Liver (tissue), 9 donors: ENCODE measurements around the gene ZNF536. TPM values are rescaled to one million over a fixed set of nuclear protein-coding genes. Genes with fewer than 3 reads are reported as not detected.

Experiments
- DNase-seq: peaks from one replicate; pipeline ENCODE4 v3.0.0-alpha.2; 2017; ENCODE audit warnings: low spot score
- H3K27ac ChIP-seq, 2 donors: one replicate each; pipeline ENCODE4 v1.7.0; 2013; ENCODE audit warnings: inconsistent platforms in 2 of 2, low read length in 2 of 2, control low read depth in 1 of 2, low read depth in 1 of 2, mild to moderate bottlenecking in 1 of 2
- H3K27me3 ChIP-seq, 4 donors: one replicate each; pipeline versions ENCODE4 v1.6.1 to v1.7.0; 2013; ENCODE audit warnings: low read length in 3 of 4, inconsistent platforms in 1 of 4, mild to moderate bottlenecking in 1 of 4, moderate library complexity in 1 of 4; ENCODE audit not compliant: control insufficient read depth in 4 of 4, insufficient read depth in 4 of 4
- H3K36me3 ChIP-seq, 4 donors: one replicate each; pipeline versions ENCODE4 v1.6.1 to v1.7.0; 2013; ENCODE audit warnings: low read length in 3 of 4, mild to moderate bottlenecking in 3 of 4, low read depth in 1 of 4, moderate library complexity in 1 of 4; ENCODE audit not compliant: control insufficient read depth in 4 of 4, insufficient read depth in 3 of 4
- H3K4me1 ChIP-seq, 4 donors: one replicate each; pipeline versions ENCODE4 v1.6.1 to v1.7.0; 2013; ENCODE audit warnings: low read length in 3 of 4, mild to moderate bottlenecking in 3 of 4, moderate library complexity in 1 of 4; ENCODE audit not compliant: control insufficient read depth in 4 of 4, insufficient read depth in 4 of 4
- H3K4me3 ChIP-seq, 3 donors: one replicate each; pipeline versions ENCODE4 v1.6.1 to v1.7.0; 2013; ENCODE audit warnings: low read length in 3 of 3, control low read depth in 1 of 3, low read depth in 1 of 3, mild to moderate bottlenecking in 1 of 3
- H3K9ac ChIP-seq, 2 donors: one replicate each; pipeline ENCODE4 v1.7.0; 2013; ENCODE audit warnings: low read length in 2 of 2, mild to moderate bottlenecking in 2 of 2, moderate library complexity in 2 of 2, control low read depth in 1 of 2, low read depth in 1 of 2
- H3K9me3 ChIP-seq, 4 donors: one replicate each; pipeline versions ENCODE4 v1.6.1 to v1.7.0; 2013; ENCODE audit warnings: low read length in 3 of 4; ENCODE audit not compliant: control insufficient read depth in 4 of 4
- ATF3 ChIP-seq: IDR thresholded peaks from 2 replicates; pipeline ENCODE4 v1.6.1; 2016; ENCODE audit warnings: antibody characterized with exemption
- EGR1 ChIP-seq, 2 donors: IDR thresholded peaks; 2 replicates each; pipeline ENCODE4 v1.6.1; 2016 to 2018; ENCODE audit warnings: antibody characterized with exemption in 2 of 2, low read depth in 2 of 2
- FOXA1 ChIP-seq: IDR thresholded peaks from 2 replicates; pipeline ENCODE4 v1.6.1; 2016; ENCODE audit warnings: antibody characterized with exemption
- FOXA2 ChIP-seq: IDR thresholded peaks from 2 replicates; pipeline ENCODE4 v1.6.1; 2016; ENCODE audit warnings: antibody characterized with exemption
- GABPA ChIP-seq, 2 donors: IDR thresholded peaks in 1 of 2; conservative IDR thresholded peaks in 1 of 2; 2 replicates each; pipeline ENCODE4 v1.6.1; 2016; ENCODE audit warnings: antibody characterized with exemption in 2 of 2, mild to moderate bottlenecking in 1 of 2, moderate library complexity in 1 of 2
- HNF4A ChIP-seq, 2 donors: conservative IDR thresholded peaks; 2 replicates each; pipeline ENCODE4 v1.6.1; 2016; ENCODE audit warnings: antibody characterized with exemption in 2 of 2, mild to moderate bottlenecking in 2 of 2
- HNF4G ChIP-seq: IDR thresholded peaks from 2 replicates; pipeline ENCODE4 v1.6.1; 2016; ENCODE audit warnings: antibody characterized with exemption
- JUND ChIP-seq, 2 donors: IDR thresholded peaks; 2 replicates each; pipeline ENCODE4 v1.6.1; 2016; ENCODE audit warnings: antibody characterized with exemption in 2 of 2
- RAD21 ChIP-seq, 2 donors: IDR thresholded peaks; 2 replicates each; pipeline ENCODE4 v1.6.1; 2016; ENCODE audit warnings: antibody characterized with exemption in 2 of 2, mild to moderate bottlenecking in 2 of 2
- RXRA ChIP-seq, 2 donors: IDR thresholded peaks; 2 replicates each; pipeline ENCODE4 v1.6.1; 2017 to 2018; ENCODE audit warnings: antibody characterized with exemption in 2 of 2, mild to moderate bottlenecking in 1 of 2
- SP1 ChIP-seq: IDR thresholded peaks from 2 replicates; pipeline ENCODE4 v1.6.1; 2018; ENCODE audit warnings: antibody characterized with exemption, mild to moderate bottlenecking
- TAF1 ChIP-seq: conservative IDR thresholded peaks from 2 replicates; pipeline ENCODE4 v1.6.1; 2016; ENCODE audit warnings: antibody characterized with exemption, mild to moderate bottlenecking
- YY1 ChIP-seq: IDR thresholded peaks from 2 replicates; pipeline ENCODE4 v1.6.1; 2016; ENCODE audit warnings: antibody characterized with exemption, mild to moderate bottlenecking
- WGBS: extraction: QIAGEN DNeasy Blood & Tissue Kit; methylation state at CpG from one replicate; pipeline ENCODE4 v1.1.7; 2013; 5-methylcytosine and 5-hydroxymethylcytosine counted together
- polyA plus RNA-seq, 2 donors: library from polyadenylated mRNA; stranded (reverse) in 1 of 2; unstranded in 1 of 2; fragments of 200-250 nt in 1 of 2; fragments of >200 nt in 1 of 2; fragmentation: Nextera tagmentation in 1 of 2; extraction: Ambion mirVana in 1 of 2; gene quantifications; one replicate each; pipeline versions ENCODE4 v1.2.1 to v1.2.3, GENCODE V29; 2013 to 2015
- total RNA-seq, 2 donors: library from RNA; depleted of rRNA; stranded (reverse); fragments of >200 nt; gene quantifications; one replicate each; pipeline ENCODE4 v1.2.3, GENCODE V29; 2014
- TF ChIP-seq, protein P1 (sequence below): IDR thresholded peaks from 2 replicates; pipeline ENCODE4 v1.6.1; 2016; ENCODE audit warnings: antibody characterized with exemption, mild to moderate bottlenecking
- TF ChIP-seq, protein P2 (sequence below): IDR thresholded peaks from 2 replicates; pipeline ENCODE4 v1.6.1; 2016; ENCODE audit warnings: antibody characterized with exemption
- TF ChIP-seq, protein P3 (sequence below): fragments of 150-350 bp; IDR thresholded peaks from 2 replicates; pipeline ENCODE4 v1.5.1; 2017; ENCODE audit warnings: improper control_type of control experiment, low read depth, low read length; ENCODE audit not compliant: missing input control
- TF ChIP-seq, protein P4 (sequence below): IDR thresholded peaks from 2 replicates; pipeline ENCODE4 v1.6.1; 2016; ENCODE audit warnings: antibody characterized with exemption
- donor health status: healthy.
- donor health status: healthy.
- donor health status: healthy.
- donor health status: healthy.
- donor health status: healthy.

Gene ZNF536
- total and polyA plus RNA-seq, 4 donors: 0.02 to 0.17 (median 0.08) TPM

DNA sequence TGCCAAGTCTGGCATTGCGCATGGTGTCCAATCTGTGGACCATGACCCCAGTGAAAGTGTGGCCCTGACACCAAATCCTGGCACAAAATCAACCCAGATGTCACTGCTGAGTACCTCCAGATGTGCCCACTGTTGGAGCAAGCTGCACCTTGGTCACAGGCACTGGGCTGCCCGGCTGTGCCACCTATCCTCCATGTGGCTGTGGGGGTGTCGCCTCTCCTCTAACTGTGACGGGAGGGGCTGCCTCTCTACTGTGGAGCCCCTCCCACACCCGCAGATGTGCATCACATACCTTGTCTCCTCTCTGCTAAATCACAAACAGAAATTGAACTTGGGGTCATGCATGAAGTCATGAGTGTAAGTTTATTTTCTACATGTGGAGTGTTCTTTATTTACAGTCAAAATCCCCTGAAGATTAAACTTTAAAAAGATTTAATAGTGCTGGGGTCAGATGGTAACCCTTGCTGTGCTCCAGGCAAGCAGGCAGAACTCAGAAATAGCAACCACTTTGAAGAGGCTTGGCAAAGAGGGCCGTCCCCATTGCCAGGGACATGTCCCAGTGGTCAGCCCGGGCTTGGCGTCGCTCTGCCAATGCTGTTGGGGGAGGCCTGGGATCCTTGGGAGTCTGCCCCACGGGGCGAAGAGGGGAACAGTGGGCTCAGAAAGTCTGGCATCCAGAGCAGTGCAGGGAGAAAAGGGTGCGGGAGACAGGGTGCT is 46.4 kb upstream of the ZNF536 start (continued):
- TF ChIP-seq HNF4G (no peak), HNF4A (conservative IDR thresholded peaks at IDR 0.05) (no peak)

GRCh38 chr19:30326393-30326710 is 45.8 kb upstream of the ZNF536 start:
- H3K27me3 ChIP-seq: no peaks in the 10 kb centered on the region
- H3K4me1 ChIP-seq: no peaks in the 10 kb centered on the region
- no peaks in the 10 kb centered on the region for H3K36me3 ChIP-seq
- H3K4me3 ChIP-seq: no peak overlapping the region
- WGBS: 83% methylated on average over 11 of the region's 11 CpGs
- DNase-seq: no peak
- H3K9me3 ChIP-seq: no peaks in the 10 kb centered on the region
- H3K27ac ChIP-seq: no peak overlapping the region
- no peak overlapping the region for H3K9ac ChIP-seq
- TF ChIP-seq ATF3 (no peak), YY1 (no peak), FOXA1 (no peak), SP1 (no peak)

GRCh38 chr19:30327331-30327730 is 44.9 kb upstream of the ZNF536 start:
- 89% methylated on average over 3 of the region's 3 CpGs for WGBS
- no peaks in the 10 kb centered on the region for H3K4me1 ChIP-seq
- TF ChIP-seq HNF4G (no peak), SP1 (no peak), YY1 (no peak), RAD21 (IDR thresholded peaks at IDR 0.05) (no peak), ATF3 (no peak), GABPA (IDR thresholded peaks at IDR 0.05 in 1 of 2, conservative IDR thresholded peaks at IDR 0.05 in 1 of 2) (no peak), RXRA (IDR thresholded peaks at IDR 0.05) (no peak), FOXA2 (no peak), JUND (IDR thresholded peaks at IDR 0.05) (no peak), FOXA1 (no peak), EGR1 (IDR thresholded peaks at IDR 0.05; ENCODE audit: low read depth in 2 of 2) (no peak), TAF1 (no peak), HNF4A (conservative IDR thresholded peaks at IDR 0.05) (no peak)
- TF ChIP-seq, protein P1, sequence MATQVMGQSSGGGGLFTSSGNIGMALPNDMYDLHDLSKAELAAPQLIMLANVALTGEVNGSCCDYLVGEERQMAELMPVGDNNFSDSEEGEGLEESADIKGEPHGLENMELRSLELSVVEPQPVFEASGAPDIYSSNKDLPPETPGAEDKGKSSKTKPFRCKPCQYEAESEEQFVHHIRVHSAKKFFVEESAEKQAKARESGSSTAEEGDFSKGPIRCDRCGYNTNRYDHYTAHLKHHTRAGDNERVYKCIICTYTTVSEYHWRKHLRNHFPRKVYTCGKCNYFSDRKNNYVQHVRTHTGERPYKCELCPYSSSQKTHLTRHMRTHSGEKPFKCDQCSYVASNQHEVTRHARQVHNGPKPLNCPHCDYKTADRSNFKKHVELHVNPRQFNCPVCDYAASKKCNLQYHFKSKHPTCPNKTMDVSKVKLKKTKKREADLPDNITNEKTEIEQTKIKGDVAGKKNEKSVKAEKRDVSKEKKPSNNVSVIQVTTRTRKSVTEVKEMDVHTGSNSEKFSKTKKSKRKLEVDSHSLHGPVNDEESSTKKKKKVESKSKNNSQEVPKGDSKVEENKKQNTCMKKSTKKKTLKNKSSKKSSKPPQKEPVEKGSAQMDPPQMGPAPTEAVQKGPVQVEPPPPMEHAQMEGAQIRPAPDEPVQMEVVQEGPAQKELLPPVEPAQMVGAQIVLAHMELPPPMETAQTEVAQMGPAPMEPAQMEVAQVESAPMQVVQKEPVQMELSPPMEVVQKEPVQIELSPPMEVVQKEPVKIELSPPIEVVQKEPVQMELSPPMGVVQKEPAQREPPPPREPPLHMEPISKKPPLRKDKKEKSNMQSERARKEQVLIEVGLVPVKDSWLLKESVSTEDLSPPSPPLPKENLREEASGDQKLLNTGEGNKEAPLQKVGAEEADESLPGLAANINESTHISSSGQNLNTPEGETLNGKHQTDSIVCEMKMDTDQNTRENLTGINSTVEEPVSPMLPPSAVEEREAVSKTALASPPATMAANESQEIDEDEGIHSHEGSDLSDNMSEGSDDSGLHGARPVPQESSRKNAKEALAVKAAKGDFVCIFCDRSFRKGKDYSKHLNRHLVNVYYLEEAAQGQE: no peak
- TF ChIP-seq, protein P2, sequence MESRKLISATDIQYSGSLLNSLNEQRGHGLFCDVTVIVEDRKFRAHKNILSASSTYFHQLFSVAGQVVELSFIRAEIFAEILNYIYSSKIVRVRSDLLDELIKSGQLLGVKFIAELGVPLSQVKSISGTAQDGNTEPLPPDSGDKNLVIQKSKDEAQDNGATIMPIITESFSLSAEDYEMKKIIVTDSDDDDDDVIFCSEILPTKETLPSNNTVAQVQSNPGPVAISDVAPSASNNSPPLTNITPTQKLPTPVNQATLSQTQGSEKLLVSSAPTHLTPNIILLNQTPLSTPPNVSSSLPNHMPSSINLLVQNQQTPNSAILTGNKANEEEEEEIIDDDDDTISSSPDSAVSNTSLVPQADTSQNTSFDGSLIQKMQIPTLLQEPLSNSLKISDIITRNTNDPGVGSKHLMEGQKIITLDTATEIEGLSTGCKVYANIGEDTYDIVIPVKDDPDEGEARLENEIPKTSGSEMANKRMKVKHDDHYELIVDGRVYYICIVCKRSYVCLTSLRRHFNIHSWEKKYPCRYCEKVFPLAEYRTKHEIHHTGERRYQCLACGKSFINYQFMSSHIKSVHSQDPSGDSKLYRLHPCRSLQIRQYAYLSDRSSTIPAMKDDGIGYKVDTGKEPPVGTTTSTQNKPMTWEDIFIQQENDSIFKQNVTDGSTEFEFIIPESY: no peak
- TF ChIP-seq, protein P3, sequence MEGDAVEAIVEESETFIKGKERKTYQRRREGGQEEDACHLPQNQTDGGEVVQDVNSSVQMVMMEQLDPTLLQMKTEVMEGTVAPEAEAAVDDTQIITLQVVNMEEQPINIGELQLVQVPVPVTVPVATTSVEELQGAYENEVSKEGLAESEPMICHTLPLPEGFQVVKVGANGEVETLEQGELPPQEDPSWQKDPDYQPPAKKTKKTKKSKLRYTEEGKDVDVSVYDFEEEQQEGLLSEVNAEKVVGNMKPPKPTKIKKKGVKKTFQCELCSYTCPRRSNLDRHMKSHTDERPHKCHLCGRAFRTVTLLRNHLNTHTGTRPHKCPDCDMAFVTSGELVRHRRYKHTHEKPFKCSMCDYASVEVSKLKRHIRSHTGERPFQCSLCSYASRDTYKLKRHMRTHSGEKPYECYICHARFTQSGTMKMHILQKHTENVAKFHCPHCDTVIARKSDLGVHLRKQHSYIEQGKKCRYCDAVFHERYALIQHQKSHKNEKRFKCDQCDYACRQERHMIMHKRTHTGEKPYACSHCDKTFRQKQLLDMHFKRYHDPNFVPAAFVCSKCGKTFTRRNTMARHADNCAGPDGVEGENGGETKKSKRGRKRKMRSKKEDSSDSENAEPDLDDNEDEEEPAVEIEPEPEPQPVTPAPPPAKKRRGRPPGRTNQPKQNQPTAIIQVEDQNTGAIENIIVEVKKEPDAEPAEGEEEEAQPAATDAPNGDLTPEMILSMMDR: no peak
- TF ChIP-seq, protein P4, sequence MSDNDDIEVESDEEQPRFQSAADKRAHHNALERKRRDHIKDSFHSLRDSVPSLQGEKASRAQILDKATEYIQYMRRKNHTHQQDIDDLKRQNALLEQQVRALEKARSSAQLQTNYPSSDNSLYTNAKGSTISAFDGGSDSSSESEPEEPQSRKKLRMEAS: no peak
- no peaks in the 10 kb centered on the region for H3K27me3 ChIP-seq
- DNase-seq: no peak
- H3K4me3 ChIP-seq: no peak overlapping the region
- no peak overlapping the region for H3K9ac ChIP-seq
- H3K36me3 ChIP-seq: no peaks in the 10 kb centered on the region
- no peak overlapping the region for H3K27ac ChIP-seq
- no peaks in the 10 kb centered on the region for H3K9me3 ChIP-seq
